Activated T-helper 9 cell treated with anti-CD3 and anti-CD28 coated beads, Interleukin-2, amount 50 U/mL, for 16 hours (primary cell): ENCODE data around the gene STKLD1.
"Not testable (repeated sequence)": the region's sequence is repeated elsewhere in the genome, so short reads cannot be mapped to it uniquely, and the experiment has no call there.

ENCODE experiments used
- DNase-seq: peaks from one replicate; pipeline ENCODE4 v3.0.0-alpha.2; 2020; ENCODE audit warnings: low read depth

Gene STKLD1

GRCh38 chr9:133386338-133386737, 10.2 kb downstream of the STKLD1 start:
- no peak for DNase-seq

- no peak for DNase-seq
These were observed 11.5 kb downstream of the STKLD1 start for GRCh38 chr9:133387680-133388079.

- DNase-seq = no peak
These were observed 12.9 kb downstream of the STKLD1 start for GRCh38 chr9:133389025-133389557.

- no peak for DNase-seq
These were observed 13.4 kb downstream of the STKLD1 start for GRCh38 chr9:133389562-133389961.

GRCh38 chr9:133390713-133391112, 14.5 kb downstream of the STKLD1 start:
- DNase-seq = no peak

- not testable (repeated sequence) for DNase-seq
These were observed 15.3 kb downstream of the STKLD1 start for GRCh38 chr9:133391449-133391848.

GRCh38 chr9:133392308-133392707, 16.1 kb downstream of the STKLD1 start:
- DNase-seq = not testable (repeated sequence)

- no peak for DNase-seq
These were observed 17.2 kb downstream of the STKLD1 start for GRCh38 chr9:133393399-133393798.

GRCh38 chr9:133394687-133395271, 18.6 kb downstream of the STKLD1 start:
- no peak for DNase-seq

GRCh38 chr9:133396952-133397351, 20.8 kb downstream of the STKLD1 start:
- no peak for DNase-seq

- DNase-seq = no peak
These were observed 21.2 kb downstream of the STKLD1 start for GRCh38 chr9:133397370-133397769.

- DNase-seq = no peak
These were observed 21.7 kb downstream of the STKLD1 start for GRCh38 chr9:133397895-133398294.

- DNase-seq = no peak
These were observed 24.1 kb downstream of the STKLD1 start for GRCh38 chr9:133400292-133400691.

GRCh38 chr9:133401588-133401987, 25.4 kb downstream of the STKLD1 start:
- DNase-seq = no peak

- no peak for DNase-seq
These were observed 26.5 kb downstream of the STKLD1 start for GRCh38 chr9:133402689-133403088.

- DNase-seq = peak; percentile 43
These were observed 27.7 kb downstream of the STKLD1 start for GRCh38 chr9:133403766-133404453.

GRCh38 chr9:133404454-133405002, 28.4 kb downstream of the STKLD1 start:
- no peak for DNase-seq

- no peak for DNase-seq
These were observed 29.6 kb downstream of the STKLD1 start for GRCh38 chr9:133405508-133406438.

GRCh38 chr9:133406480-133407307, 30.5 kb downstream of the STKLD1 start:
- DNase-seq = peak; percentile 74

GRCh38 chr9:133408042-133408441, 31.9 kb downstream of the STKLD1 start:
- DNase-seq = no peak

- no peak for DNase-seq
These were observed 39.0 kb downstream of the STKLD1 start for GRCh38 chr9:133415170-133415569.
